ENCODE data around the gene CCDC92.

DNA sequence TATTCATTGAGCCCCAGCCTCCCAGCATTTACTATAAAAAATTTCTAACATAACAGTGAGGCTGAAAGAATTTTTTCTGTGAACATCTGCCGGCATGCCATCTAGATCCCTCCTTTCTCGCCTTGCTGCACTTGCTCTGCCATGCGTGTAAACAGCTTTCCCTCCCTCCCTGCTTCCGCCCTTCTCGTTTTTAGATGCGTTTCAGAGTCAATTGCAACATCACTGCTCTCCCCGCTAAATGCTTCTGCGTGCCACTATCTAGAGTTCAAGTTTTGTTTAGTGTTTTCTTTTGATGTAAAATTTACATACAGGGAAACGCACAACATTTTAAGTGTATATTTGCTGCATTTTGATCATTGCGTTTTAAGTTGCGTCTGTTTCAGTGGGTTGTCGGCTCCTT, 83.6 kb downstream of the CCDC92 start:
- TF ChIP-seq, protein P1, sequence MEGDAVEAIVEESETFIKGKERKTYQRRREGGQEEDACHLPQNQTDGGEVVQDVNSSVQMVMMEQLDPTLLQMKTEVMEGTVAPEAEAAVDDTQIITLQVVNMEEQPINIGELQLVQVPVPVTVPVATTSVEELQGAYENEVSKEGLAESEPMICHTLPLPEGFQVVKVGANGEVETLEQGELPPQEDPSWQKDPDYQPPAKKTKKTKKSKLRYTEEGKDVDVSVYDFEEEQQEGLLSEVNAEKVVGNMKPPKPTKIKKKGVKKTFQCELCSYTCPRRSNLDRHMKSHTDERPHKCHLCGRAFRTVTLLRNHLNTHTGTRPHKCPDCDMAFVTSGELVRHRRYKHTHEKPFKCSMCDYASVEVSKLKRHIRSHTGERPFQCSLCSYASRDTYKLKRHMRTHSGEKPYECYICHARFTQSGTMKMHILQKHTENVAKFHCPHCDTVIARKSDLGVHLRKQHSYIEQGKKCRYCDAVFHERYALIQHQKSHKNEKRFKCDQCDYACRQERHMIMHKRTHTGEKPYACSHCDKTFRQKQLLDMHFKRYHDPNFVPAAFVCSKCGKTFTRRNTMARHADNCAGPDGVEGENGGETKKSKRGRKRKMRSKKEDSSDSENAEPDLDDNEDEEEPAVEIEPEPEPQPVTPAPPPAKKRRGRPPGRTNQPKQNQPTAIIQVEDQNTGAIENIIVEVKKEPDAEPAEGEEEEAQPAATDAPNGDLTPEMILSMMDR (IDR thresholded peaks at IDR 0.05 in 2 of 3, conservative IDR thresholded peaks at IDR 0.05 in 1 of 3; ENCODE audit: control insufficient read depth in 2 of 3, extremely low read depth in 1 of 3, insufficient read depth in 1 of 3, low read depth in 3 of 3, low read length in 3 of 3), result no peak
- TF ChIP-seq POLR2A (IDR thresholded peaks at IDR 0.05; ENCODE audit: low read depth, low read length), result no peak
- no peak for TF ChIP-seq IKZF2 (IDR thresholded peaks at IDR 0.05)
- no peak for TF ChIP-seq FOS (IDR thresholded peaks at IDR 0.05; ENCODE audit: borderline replicate concordance, extremely low read depth, insufficient read length)
- no peak for TF ChIP-seq TCF7 (IDR thresholded peaks at IDR 0.05; ENCODE audit: borderline replicate concordance)
- no peak for TF ChIP-seq ZNF217 (IDR thresholded peaks at IDR 0.05)
- no peak for TF ChIP-seq IKZF1 (conservative IDR thresholded peaks at IDR 0.05)
- TF ChIP-seq, protein P2, sequence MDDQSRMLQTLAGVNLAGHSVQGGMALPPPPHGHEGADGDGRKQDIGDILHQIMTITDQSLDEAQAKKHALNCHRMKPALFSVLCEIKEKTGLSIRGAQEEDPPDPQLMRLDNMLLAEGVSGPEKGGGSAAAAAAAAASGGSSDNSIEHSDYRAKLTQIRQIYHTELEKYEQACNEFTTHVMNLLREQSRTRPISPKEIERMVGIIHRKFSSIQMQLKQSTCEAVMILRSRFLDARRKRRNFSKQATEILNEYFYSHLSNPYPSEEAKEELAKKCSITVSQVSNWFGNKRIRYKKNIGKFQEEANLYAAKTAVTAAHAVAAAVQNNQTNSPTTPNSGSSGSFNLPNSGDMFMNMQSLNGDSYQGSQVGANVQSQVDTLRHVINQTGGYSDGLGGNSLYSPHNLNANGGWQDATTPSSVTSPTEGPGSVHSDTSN (IDR thresholded peaks at IDR 0.05; ENCODE audit: insufficient replicate concordance, low read depth, low read length), result no peak
- TF ChIP-seq, protein P3, sequence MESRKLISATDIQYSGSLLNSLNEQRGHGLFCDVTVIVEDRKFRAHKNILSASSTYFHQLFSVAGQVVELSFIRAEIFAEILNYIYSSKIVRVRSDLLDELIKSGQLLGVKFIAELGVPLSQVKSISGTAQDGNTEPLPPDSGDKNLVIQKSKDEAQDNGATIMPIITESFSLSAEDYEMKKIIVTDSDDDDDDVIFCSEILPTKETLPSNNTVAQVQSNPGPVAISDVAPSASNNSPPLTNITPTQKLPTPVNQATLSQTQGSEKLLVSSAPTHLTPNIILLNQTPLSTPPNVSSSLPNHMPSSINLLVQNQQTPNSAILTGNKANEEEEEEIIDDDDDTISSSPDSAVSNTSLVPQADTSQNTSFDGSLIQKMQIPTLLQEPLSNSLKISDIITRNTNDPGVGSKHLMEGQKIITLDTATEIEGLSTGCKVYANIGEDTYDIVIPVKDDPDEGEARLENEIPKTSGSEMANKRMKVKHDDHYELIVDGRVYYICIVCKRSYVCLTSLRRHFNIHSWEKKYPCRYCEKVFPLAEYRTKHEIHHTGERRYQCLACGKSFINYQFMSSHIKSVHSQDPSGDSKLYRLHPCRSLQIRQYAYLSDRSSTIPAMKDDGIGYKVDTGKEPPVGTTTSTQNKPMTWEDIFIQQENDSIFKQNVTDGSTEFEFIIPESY (IDR thresholded peaks at IDR 0.05), result no peak
- TF ChIP-seq POLR2AphosphoS5 (IDR thresholded peaks at IDR 0.05; ENCODE audit: low read length), result no peak

All from GM12878 (cell line).